ENCODE data around the gene CNTNAP2. TPM values are rescaled to one million over a fixed set of nuclear protein-coding genes. Genes with fewer than 3 reads are reported as not detected.

Gene CNTNAP2
- total and polyA plus RNA-seq, 2 of the 13 experiments (the other 11 are each of a cell fraction or from before 2014, with no cell fraction given) = 0.40 to 0.42 TPM

- Histone ChIP-seq H3K79me2 (ENCODE audit: insufficient read depth, low read length) (no peaks in the 10 kb centered on the region), H2AFZ (ENCODE audit: low read length) (no peak overlapping the region), H3K27me3 (ENCODE audit: control insufficient read depth in 1 of 2, insufficient read depth in 2 of 2, low read length in 2 of 2) (no peaks in the 10 kb centered on the region), H3K36me3 (replicated peaks in 1 of 2; ENCODE audit: control insufficient read depth in 1 of 2, insufficient read depth in 2 of 2, low read length in 2 of 2) (no peaks in the 10 kb centered on the region), H3K4me3 (replicated peaks in 1 of 3; ENCODE audit: insufficient read depth in 1 of 3, low read depth in 2 of 3, low read length in 3 of 3) (no peak overlapping the region), H3K27ac (ENCODE audit: extremely low read length, insufficient read depth, low read length) (no peak overlapping the region), H3K4me1 (ENCODE audit: insufficient read depth, low read length) (no peaks in the 10 kb centered on the region), H4K20me1 (ENCODE audit: insufficient read depth, low read length) (no peaks in the 10 kb centered on the region), H3K9me3 (ENCODE audit: low read length) (peaks cover 59% of the 10 kb centered on the region), H3K9ac (ENCODE audit: insufficient read depth, low read depth, low read length) (no peak overlapping the region), H3K4me2 (ENCODE audit: low read depth, low read length) (no peak overlapping the region)
- intact Hi-C loops (cut with micrococcal nuclease; ENCODE audit: unreplicated experiment) (no loop called here), in situ Hi-C loops (cut with HindIII; ENCODE audit: extremely low pct_ligation_motif_present, low pct_unique_long_range_greater_than_20kb) (no loop called here)
- ATAC-seq (no peak), DNase-seq (ENCODE audit: low spot score) (no peak), FAIRE-seq (no peak)
- 13% methylated on average over 9 of the region's 9 CpGs for WGBS (ENCODE audit: low lambda C conversion rate)
- POLR2A ChIA-PET = no interaction called here
- CTCF ChIA-PET (ENCODE audit: low intra/inter-chr PET ratio, low total read pairs) = no interaction called here
- no peak for TF ChIP-seq ZC3H13 (CRISPR knock-in tag; IDR thresholded peaks at IDR 0.05)
- no peak for TF ChIP-seq ZNF792 (CRISPR knock-in tag; IDR thresholded peaks at IDR 0.05)
- no peak for TF ChIP-seq GATAD2A (CRISPR knock-in tag; IDR thresholded peaks at IDR 0.05)
- TF ChIP-seq, protein P1, sequence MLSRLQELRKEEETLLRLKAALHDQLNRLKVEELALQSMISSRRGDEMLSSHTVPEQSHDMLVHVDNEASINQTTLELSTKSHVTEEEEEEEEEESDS (CRISPR knock-in tag; IDR thresholded peaks at IDR 0.05; ENCODE audit: borderline replicate concordance) = no peak
- TF ChIP-seq KLF13 (CRISPR knock-in tag; IDR thresholded peaks at IDR 0.05) = no peak
- TF ChIP-seq ZNF556 (CRISPR knock-in tag; IDR thresholded peaks at IDR 0.05; ENCODE audit: borderline replicate concordance) = no peak
- no peak for TF ChIP-seq ZNF75D (CRISPR knock-in tag; IDR thresholded peaks at IDR 0.05; ENCODE audit: borderline replicate concordance)
- no peak for TF ChIP-seq NRL (CRISPR knock-in tag; IDR thresholded peaks at IDR 0.05; ENCODE audit: borderline replicate concordance)
- no peak for TF ChIP-seq HIVEP1 (CRISPR knock-in tag; IDR thresholded peaks at IDR 0.05)
- no peak for TF ChIP-seq SMAD9 (CRISPR knock-in tag; IDR thresholded peaks at IDR 0.05)
- TF ChIP-seq, protein P2, sequence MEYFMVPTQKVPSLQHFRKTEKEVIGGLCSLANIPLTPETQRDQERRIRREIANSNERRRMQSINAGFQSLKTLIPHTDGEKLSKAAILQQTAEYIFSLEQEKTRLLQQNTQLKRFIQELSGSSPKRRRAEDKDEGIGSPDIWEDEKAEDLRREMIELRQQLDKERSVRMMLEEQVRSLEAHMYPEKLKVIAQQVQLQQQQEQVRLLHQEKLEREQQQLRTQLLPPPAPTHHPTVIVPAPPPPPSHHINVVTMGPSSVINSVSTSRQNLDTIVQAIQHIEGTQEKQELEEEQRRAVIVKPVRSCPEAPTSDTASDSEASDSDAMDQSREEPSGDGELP (IDR thresholded peaks at IDR 0.05; ENCODE audit: borderline replicate concordance, low read depth) = no peak
- no peak for TF ChIP-seq ZKSCAN5 (CRISPR knock-in tag; IDR thresholded peaks at IDR 0.05)
- TF ChIP-seq ZNF549 (CRISPR knock-in tag; IDR thresholded peaks at IDR 0.05) = no peak
- TF ChIP-seq KDM2A (CRISPR knock-in tag; IDR thresholded peaks at IDR 0.05; ENCODE audit: borderline replicate concordance, low read depth) = no peak
- TF ChIP-seq SAFB2 (CRISPR knock-in tag; IDR thresholded peaks at IDR 0.05; ENCODE audit: borderline replicate concordance, low read depth) = no peak
- TF ChIP-seq ZBTB46 (CRISPR knock-in tag; IDR thresholded peaks at IDR 0.05; ENCODE audit: borderline replicate concordance) = no peak
- TF ChIP-seq, protein P3, sequence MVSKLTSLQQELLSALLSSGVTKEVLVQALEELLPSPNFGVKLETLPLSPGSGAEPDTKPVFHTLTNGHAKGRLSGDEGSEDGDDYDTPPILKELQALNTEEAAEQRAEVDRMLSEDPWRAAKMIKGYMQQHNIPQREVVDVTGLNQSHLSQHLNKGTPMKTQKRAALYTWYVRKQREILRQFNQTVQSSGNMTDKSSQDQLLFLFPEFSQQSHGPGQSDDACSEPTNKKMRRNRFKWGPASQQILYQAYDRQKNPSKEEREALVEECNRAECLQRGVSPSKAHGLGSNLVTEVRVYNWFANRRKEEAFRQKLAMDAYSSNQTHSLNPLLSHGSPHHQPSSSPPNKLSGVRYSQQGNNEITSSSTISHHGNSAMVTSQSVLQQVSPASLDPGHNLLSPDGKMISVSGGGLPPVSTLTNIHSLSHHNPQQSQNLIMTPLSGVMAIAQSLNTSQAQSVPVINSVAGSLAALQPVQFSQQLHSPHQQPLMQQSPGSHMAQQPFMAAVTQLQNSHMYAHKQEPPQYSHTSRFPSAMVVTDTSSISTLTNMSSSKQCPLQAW (CRISPR knock-in tag; IDR thresholded peaks at IDR 0.05) = no peak
- BruUV-seq (replicated peaks) = no TSS peak
Observed at GRCh38 chr7:146216396-146217041, 99.9 kb downstream of the CNTNAP2 start.
